Bladder microvascular endothelial cell (primary cell): Measurements from ENCODE around the gene NYNRIN. TPM values are rescaled to one million over a fixed set of nuclear protein-coding genes. Genes with fewer than 3 reads are reported as not detected.

ENCODE experiments used
- total RNA-seq: library from RNA; depleted of rRNA; stranded (reverse); fragments of >200 nt; gene quantifications from 2 replicates; pipeline ENCODE4 v1.2.3, GENCODE V29; 2014

The NYNRIN gene
- total RNA-seq = 7.3 and 13.8 TPM in 2 replicates

GRCh38 chr14:24398653-24399446 is at the start of gene NYNRIN:
Gene NYNRIN (plus strand): TSS chr14:24399003. CDS start chr14:24399247, 244 bp downstream.

GRCh38 chr14:24367514-24368211 is 31.1 kb upstream of the NYNRIN start, which contains the start of gene NFATC4:
Gene NFATC4 (plus strand): TSS chr14:24368184. CDS start chr14:24368341, 157 bp downstream.

GRCh38 chr14:24429395-24430142 is 30.8 kb downstream of the NYNRIN start, which contains the start of the genes CBLN3 and KHNYN:
Gene CBLN3 (minus strand): TSS chr14:24429668. CDS start chr14:24429054, 614 bp downstream.
Gene KHNYN (plus strand): TSS chr14:24429954. CDS start chr14:24430731, 777 bp downstream.

GRCh38 chr14:24442240-24443052 is 43.6 kb downstream of the NYNRIN start, which contains the start of gene SDR39U1:
Gene SDR39U1 (minus strand): TSS chr14:24442776. CDS start chr14:24442769, 7 bp downstream.

Other genes with a start within 250 kb of the NYNRIN start
- 55.4 and 72.4 TPM in 2 replicates for gene IRF9, start 237.7 kb upstream of the NYNRIN start, total RNA-seq
- gene REC8, start 226.9 kb upstream of the NYNRIN start, total RNA-seq = 2.3 and 2.5 TPM in 2 replicates
- gene IPO4, start 210.2 kb upstream of the NYNRIN start, total RNA-seq = 22.2 and 46.8 TPM in 2 replicates
- gene TM9SF1, start 203.6 kb upstream of the NYNRIN start, total RNA-seq = 30.3 and 60.7 TPM in 2 replicates
- gene TSSK4, start 193.3 kb upstream of the NYNRIN start, total RNA-seq = not detected in 2 replicates
- 13.4 and 38.1 TPM in 2 replicates for gene CHMP4A, start 185.5 kb upstream of the NYNRIN start, total RNA-seq
- gene MDP1, start 182.9 kb upstream of the NYNRIN start, total RNA-seq = 6.3 and 7.7 TPM in 2 replicates
- gene NEDD8, start 166.6 kb upstream of the NYNRIN start, total RNA-seq = 259 and 308 TPM in 2 replicates
- 97.6 and 118 TPM in 2 replicates for gene GMPR2, start 166.1 kb upstream of the NYNRIN start, total RNA-seq
- 41.1 and 55.2 TPM in 2 replicates for gene TINF2, start 156.4 kb upstream of the NYNRIN start, total RNA-seq
- gene TGM1, start 135.8 kb upstream of the NYNRIN start, total RNA-seq = 0.32 and 1.6 TPM in 2 replicates
- 16.0 and 27.5 TPM in 2 replicates for gene RABGGTA, start 127.4 kb upstream of the NYNRIN start, total RNA-seq
- gene DHRS1, start 99.2 kb upstream of the NYNRIN start, total RNA-seq = 6.9 and 10.8 TPM in 2 replicates
- 18.5 and 29.8 TPM in 2 replicates for gene NOP9, start 99.2 kb upstream of the NYNRIN start, total RNA-seq
- gene CIDEB, start 91.0 kb upstream of the NYNRIN start, total RNA-seq = 3.7 and 3.8 TPM in 2 replicates
- 2.6 and 5.0 TPM in 2 replicates for gene LTB4R2, start 88.9 kb upstream of the NYNRIN start, total RNA-seq
- gene LTB4R, start 87.5 kb upstream of the NYNRIN start, total RNA-seq = 2.4 and 4.2 TPM in 2 replicates
- gene ADCY4, start 63.9 kb upstream of the NYNRIN start, total RNA-seq = 61.5 and 89.6 TPM in 2 replicates
- gene RIPK3, start 59.0 kb upstream of the NYNRIN start, total RNA-seq = 4.9 TPM in 2 replicates
- 3.2 and 7.4 TPM in 2 replicates for gene NFATC4, start 30.8 kb upstream of the NYNRIN start, total RNA-seq
- gene CBLN3, start 30.7 kb downstream of the NYNRIN start, total RNA-seq = 1.5 and 3.0 TPM in 2 replicates
- gene KHNYN, start 31.0 kb downstream of the NYNRIN start, total RNA-seq = 50.0 and 63.4 TPM in 2 replicates
- gene SDR39U1, start 43.8 kb downstream of the NYNRIN start, total RNA-seq = 6.5 and 11.0 TPM in 2 replicates
- gene CMA1, start 109.3 kb downstream of the NYNRIN start, total RNA-seq = not detected in 2 replicates
- gene CTSG, start 177.2 kb downstream of the NYNRIN start, total RNA-seq = not detected in 2 replicates
- not detected in 2 replicates for gene GZMH, start 210.7 kb downstream of the NYNRIN start, total RNA-seq
- not detected in 2 replicates for gene GZMB, start 235.2 kb downstream of the NYNRIN start, total RNA-seq